Measurements from ENCODE around the gene CNOT4.

DNA sequence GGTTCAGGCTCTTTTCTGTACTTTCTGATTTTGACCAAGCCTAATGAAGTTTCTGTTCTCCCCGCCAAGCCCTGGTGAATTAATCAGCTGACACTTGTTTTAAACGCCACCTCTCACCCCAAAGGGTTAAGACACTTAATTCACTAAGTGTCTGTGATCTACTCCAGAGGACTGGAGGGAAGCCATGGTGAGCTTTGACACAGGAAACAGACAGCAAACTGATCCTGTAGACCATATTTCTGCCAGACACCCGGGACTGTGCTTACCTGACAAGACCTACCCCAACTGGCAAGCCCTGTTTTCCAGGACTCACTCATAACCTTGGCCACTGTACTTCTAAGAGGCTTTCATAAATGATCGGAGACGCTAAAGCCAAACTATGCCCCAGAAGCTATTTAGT lies 150.3 kb downstream of the CNOT4 start:
- TF ChIP-seq, protein P1, sequence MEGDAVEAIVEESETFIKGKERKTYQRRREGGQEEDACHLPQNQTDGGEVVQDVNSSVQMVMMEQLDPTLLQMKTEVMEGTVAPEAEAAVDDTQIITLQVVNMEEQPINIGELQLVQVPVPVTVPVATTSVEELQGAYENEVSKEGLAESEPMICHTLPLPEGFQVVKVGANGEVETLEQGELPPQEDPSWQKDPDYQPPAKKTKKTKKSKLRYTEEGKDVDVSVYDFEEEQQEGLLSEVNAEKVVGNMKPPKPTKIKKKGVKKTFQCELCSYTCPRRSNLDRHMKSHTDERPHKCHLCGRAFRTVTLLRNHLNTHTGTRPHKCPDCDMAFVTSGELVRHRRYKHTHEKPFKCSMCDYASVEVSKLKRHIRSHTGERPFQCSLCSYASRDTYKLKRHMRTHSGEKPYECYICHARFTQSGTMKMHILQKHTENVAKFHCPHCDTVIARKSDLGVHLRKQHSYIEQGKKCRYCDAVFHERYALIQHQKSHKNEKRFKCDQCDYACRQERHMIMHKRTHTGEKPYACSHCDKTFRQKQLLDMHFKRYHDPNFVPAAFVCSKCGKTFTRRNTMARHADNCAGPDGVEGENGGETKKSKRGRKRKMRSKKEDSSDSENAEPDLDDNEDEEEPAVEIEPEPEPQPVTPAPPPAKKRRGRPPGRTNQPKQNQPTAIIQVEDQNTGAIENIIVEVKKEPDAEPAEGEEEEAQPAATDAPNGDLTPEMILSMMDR (IDR thresholded peaks at IDR 0.05): no peak
- no peak for TF ChIP-seq POLR2AphosphoS5 (IDR thresholded peaks at IDR 0.05)

All from breast epithelium (tissue), 3 donors.